ENCODE measurements around the gene CTNNB1.

Gene CTNNB1

DNA sequence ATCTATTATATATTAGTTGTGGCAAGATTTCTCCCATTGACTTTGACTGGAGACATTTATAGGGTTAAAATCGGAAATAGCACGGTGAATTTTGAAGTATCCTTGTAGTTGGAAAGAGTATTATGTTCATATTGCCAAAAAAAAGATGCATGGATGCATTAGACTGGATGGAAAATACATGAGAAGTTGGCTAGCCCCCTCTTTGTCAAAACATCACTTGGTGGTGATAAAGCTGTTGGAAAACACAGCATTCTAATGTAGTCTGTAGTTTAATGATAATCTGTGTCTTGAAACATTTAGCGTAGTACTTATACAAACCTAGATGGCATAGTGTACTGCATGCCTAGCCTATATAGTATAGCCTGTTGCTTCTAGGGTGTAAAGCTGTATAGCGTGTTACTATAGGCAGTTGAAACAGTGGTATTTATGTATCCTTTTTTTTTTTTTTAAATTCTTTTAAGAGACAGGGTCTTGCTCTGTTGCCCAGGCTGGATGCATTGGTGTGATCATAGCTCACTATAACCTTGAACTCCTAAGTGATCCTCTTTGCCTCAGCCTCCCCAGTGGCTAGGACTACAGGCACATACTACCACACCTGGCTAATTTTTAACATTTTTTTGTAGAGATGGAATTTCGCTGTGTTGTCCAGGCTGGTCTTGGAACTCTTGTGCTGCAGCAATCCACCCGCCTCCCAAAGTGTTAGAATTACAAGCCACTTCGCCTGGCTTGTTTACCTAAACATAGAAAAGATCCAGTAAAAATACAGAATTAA, 21.8 kb downstream of the CTNNB1 start:
- no peak overlapping the region for H3K4ac ChIP-seq (ENCODE audit: low read depth, low read length)
- no peak overlapping the region for H3K4me3 ChIP-seq (ENCODE audit: low read length)
- peaks cover 13% of the 10 kb centered on the region for H3K36me3 ChIP-seq (ENCODE audit: control insufficient read depth, insufficient read depth, low read length)
- H3K9ac ChIP-seq (ENCODE audit: low read length) = no peak overlapping the region
- H3K56ac ChIP-seq (ENCODE audit: low read length) = no peak overlapping the region
- H3K27ac ChIP-seq (ENCODE audit: low read depth, low read length) = no peak overlapping the region
- no peak overlapping the region for H3K23ac ChIP-seq (ENCODE audit: low read length)
- no peak overlapping the region for H2AK5ac ChIP-seq (ENCODE audit: low read length)
- H3K27me3 ChIP-seq (ENCODE audit: insufficient read depth, low read length, poor library complexity) = no peaks in the 10 kb centered on the region
- H2BK5ac ChIP-seq (ENCODE audit: low read length) = no peak overlapping the region
- no peak overlapping the region for H3K18ac ChIP-seq (ENCODE audit: low read length)
- H3K79me1 ChIP-seq (ENCODE audit: low read length) = peaks cover 7% of the 10 kb centered on the region
- no peak overlapping the region for H2BK15ac ChIP-seq (replicated peaks; ENCODE audit: low read depth)
- no peak for DNase-seq
- H3K79me2 ChIP-seq (ENCODE audit: control insufficient read depth, insufficient read depth, low read length) = peaks cover 60% of the 10 kb centered on the region
- no CpG with 5 or more reads among the region's 7 CpGs for WGBS (ENCODE audit: extremely low coverage, insufficient coverage, low lambda C conversion rate)
- H3K4me2 ChIP-seq (ENCODE audit: low read length) = no peak overlapping the region
- H3K4me1 ChIP-seq (ENCODE audit: control insufficient read depth, low read depth, low read length) = no peaks in the 10 kb centered on the region
- H2BK120ac ChIP-seq (ENCODE audit: low read depth, low read length) = no peak overlapping the region
- no peak overlapping the region for H4K8ac ChIP-seq (ENCODE audit: low read depth, low read length)
- no peak overlapping the region for H4K5ac ChIP-seq (ENCODE audit: low read length)

DNA sequence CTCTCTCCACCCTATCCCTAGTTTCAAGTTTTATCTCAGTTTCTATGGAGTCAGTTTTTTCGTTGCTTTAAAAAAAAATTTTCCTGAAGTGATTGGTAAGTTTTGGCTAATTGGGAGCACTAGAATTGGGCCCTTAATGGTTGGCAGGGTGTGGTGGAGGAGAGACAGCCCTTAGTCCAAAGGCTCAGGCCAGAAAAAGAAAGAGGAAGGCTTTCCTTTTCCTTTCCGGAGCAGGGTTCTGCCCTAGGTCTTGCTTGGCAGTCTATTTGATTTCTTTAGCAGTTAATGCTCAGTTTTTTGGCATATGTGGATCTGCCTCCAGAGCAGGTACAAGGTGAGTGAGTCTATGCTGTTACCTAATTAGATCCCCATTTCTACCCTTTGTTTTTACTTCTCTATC, 22.7 kb downstream of the CTNNB1 start:
- no peaks in the 10 kb centered on the region for H3K27me3 ChIP-seq (ENCODE audit: insufficient read depth, low read length, poor library complexity)
- no peak overlapping the region for H3K4me2 ChIP-seq (ENCODE audit: low read length)
- no CpG with 5 or more reads among the region's 2 CpGs for WGBS (ENCODE audit: extremely low coverage, insufficient coverage, low lambda C conversion rate)
- H2AK5ac ChIP-seq (ENCODE audit: low read length) = no peak overlapping the region
- no peak overlapping the region for H2BK5ac ChIP-seq (ENCODE audit: low read length)
- DNase-seq = no peak
- no peak overlapping the region for H3K4me3 ChIP-seq (ENCODE audit: low read length)
- peak overlapping the region; percentile 51 for H3K18ac ChIP-seq (ENCODE audit: low read length)
- H3K4ac ChIP-seq (ENCODE audit: low read depth, low read length) = no peak overlapping the region
- no peak overlapping the region for H3K56ac ChIP-seq (ENCODE audit: low read length)
- peaks cover 58% of the 10 kb centered on the region for H3K79me2 ChIP-seq (ENCODE audit: control insufficient read depth, insufficient read depth, low read length)
- H3K79me1 ChIP-seq (ENCODE audit: low read length) = peaks cover 7% of the 10 kb centered on the region
- no peak overlapping the region for H4K8ac ChIP-seq (ENCODE audit: low read depth, low read length)
- H4K5ac ChIP-seq (ENCODE audit: low read length) = no peak overlapping the region
- no peak overlapping the region for H3K27ac ChIP-seq (ENCODE audit: low read depth, low read length)
- no peak overlapping the region for H3K23ac ChIP-seq (ENCODE audit: low read length)
- H3K4me1 ChIP-seq (ENCODE audit: control insufficient read depth, low read depth, low read length) = no peaks in the 10 kb centered on the region
- H3K9ac ChIP-seq (ENCODE audit: low read length) = no peak overlapping the region
- no peak overlapping the region for H2BK15ac ChIP-seq (replicated peaks; ENCODE audit: low read depth)
- no peak overlapping the region for H2BK120ac ChIP-seq (ENCODE audit: low read depth, low read length)
- H3K36me3 ChIP-seq (ENCODE audit: control insufficient read depth, insufficient read depth, low read length) = peaks cover 13% of the 10 kb centered on the region

DNA sequence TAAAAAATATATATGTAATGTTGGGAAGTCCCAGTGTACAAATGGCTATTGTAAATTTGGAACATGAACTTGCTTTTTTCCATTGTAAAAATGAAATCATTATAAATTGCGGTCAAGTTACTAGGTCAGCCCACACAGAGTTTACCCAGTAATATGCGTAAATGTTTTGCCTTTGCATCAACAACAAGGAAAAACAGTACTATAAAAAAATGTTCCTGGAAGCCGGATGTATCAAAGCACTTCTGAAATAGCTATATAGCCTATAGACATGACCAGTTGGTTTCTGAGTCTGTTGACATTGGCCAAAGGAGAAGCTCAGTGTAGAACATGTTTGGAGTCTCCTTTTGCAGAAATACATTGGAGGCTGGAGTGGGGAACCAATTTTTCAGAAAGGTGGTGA, 23.2 kb downstream of the CTNNB1 start:
- no peak overlapping the region for H3K56ac ChIP-seq (ENCODE audit: low read length)
- H3K79me2 ChIP-seq (ENCODE audit: control insufficient read depth, insufficient read depth, low read length) = peaks cover 56% of the 10 kb centered on the region
- no peak overlapping the region for H3K27ac ChIP-seq (ENCODE audit: low read depth, low read length)
- peaks cover 7% of the 10 kb centered on the region for H3K79me1 ChIP-seq (ENCODE audit: low read length)
- H2AK5ac ChIP-seq (ENCODE audit: low read length) = no peak overlapping the region
- no peak overlapping the region for H4K5ac ChIP-seq (ENCODE audit: low read length)
- H2BK15ac ChIP-seq (replicated peaks; ENCODE audit: low read depth) = no peak overlapping the region
- no peak overlapping the region for H3K4me3 ChIP-seq (ENCODE audit: low read length)
- H3K27me3 ChIP-seq (ENCODE audit: insufficient read depth, low read length, poor library complexity) = no peaks in the 10 kb centered on the region
- H3K36me3 ChIP-seq (ENCODE audit: control insufficient read depth, insufficient read depth, low read length) = peaks cover 13% of the 10 kb centered on the region
- H2BK120ac ChIP-seq (ENCODE audit: low read depth, low read length) = no peak overlapping the region
- no peaks in the 10 kb centered on the region for H3K4me1 ChIP-seq (ENCODE audit: control insufficient read depth, low read depth, low read length)
- no CpG with 5 or more reads among the region's 3 CpGs for WGBS (ENCODE audit: extremely low coverage, insufficient coverage, low lambda C conversion rate)
- DNase-seq = no peak
- no peak overlapping the region for H3K4me2 ChIP-seq (ENCODE audit: low read length)
- no peak overlapping the region for H2BK5ac ChIP-seq (ENCODE audit: low read length)
- no peak overlapping the region for H3K18ac ChIP-seq (ENCODE audit: low read length)
- H3K23ac ChIP-seq (ENCODE audit: low read length) = no peak overlapping the region
- H3K9ac ChIP-seq (ENCODE audit: low read length) = no peak overlapping the region
- H4K8ac ChIP-seq (ENCODE audit: low read depth, low read length) = no peak overlapping the region
- no peak overlapping the region for H3K4ac ChIP-seq (ENCODE audit: low read depth, low read length)

DNA sequence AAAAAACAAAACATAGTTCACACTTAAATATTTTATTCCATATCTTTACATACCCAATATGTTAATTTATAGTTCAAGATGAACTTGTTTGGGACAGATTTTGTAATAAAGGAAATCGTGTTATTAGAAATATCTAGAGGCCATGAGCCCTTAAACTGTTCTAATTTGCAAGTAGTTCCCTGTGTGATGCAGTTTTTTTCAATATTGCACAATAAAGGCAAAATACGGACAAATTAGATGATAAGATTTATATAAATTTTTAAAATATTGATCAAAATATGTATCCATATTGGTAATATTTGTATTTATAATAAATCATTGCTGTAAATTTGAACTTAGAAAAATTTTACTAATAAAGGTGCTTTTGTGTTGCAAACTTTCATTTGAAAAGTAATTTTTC, 23.8 kb downstream of the CTNNB1 start:
- Histone ChIP-seq H3K4me3 (ENCODE audit: low read length) (no peak overlapping the region), H4K8ac (ENCODE audit: low read depth, low read length) (no peak overlapping the region), H3K9ac (ENCODE audit: low read length) (no peak overlapping the region), H4K5ac (ENCODE audit: low read length) (no peak overlapping the region), H3K36me3 (ENCODE audit: control insufficient read depth, insufficient read depth, low read length) (peaks cover 13% of the 10 kb centered on the region), H3K4me2 (ENCODE audit: low read length) (no peak overlapping the region), H3K79me1 (ENCODE audit: low read length) (peaks cover 7% of the 10 kb centered on the region), H3K56ac (ENCODE audit: low read length) (no peak overlapping the region), H3K79me2 (ENCODE audit: control insufficient read depth, insufficient read depth, low read length) (peaks cover 60% of the 10 kb centered on the region), H2AK5ac (ENCODE audit: low read length) (no peak overlapping the region), H3K27me3 (ENCODE audit: insufficient read depth, low read length, poor library complexity) (no peaks in the 10 kb centered on the region), H2BK120ac (ENCODE audit: low read depth, low read length) (no peak overlapping the region), H3K4me1 (ENCODE audit: control insufficient read depth, low read depth, low read length) (no peaks in the 10 kb centered on the region), H2BK15ac (replicated peaks; ENCODE audit: low read depth) (no peak overlapping the region), H3K27ac (ENCODE audit: low read depth, low read length) (no peak overlapping the region), H3K4ac (ENCODE audit: low read depth, low read length) (no peak overlapping the region), H3K18ac (ENCODE audit: low read length) (no peak overlapping the region), H3K23ac (ENCODE audit: low read length) (no peak overlapping the region), H2BK5ac (ENCODE audit: low read length) (no peak overlapping the region)
- no peak for DNase-seq
- WGBS (ENCODE audit: extremely low coverage, insufficient coverage, low lambda C conversion rate) = no CpG with 5 or more reads among the region's 2 CpGs

DNA sequence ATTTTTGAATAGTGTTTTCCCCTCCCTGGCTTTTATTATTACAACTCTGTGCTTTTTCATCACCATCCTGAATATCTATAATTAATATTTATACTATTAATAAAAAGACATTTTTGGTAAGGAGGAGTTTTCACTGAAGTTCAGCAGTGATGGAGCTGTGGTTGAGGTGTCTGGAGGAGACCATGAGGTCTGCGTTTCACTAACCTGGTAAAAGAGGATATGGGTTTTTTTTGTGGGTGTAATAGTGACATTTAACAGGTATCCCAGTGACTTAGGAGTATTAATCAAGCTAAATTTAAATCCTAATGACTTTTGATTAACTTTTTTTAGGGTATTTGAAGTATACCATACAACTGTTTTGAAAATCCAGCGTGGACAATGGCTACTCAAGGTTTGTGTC, 24.4 kb downstream of the CTNNB1 start:
- Histone ChIP-seq H2BK5ac (ENCODE audit: low read length) (no peak overlapping the region), H3K27ac (ENCODE audit: low read depth, low read length) (no peak overlapping the region), H4K8ac (ENCODE audit: low read depth, low read length) (no peak overlapping the region), H3K23ac (ENCODE audit: low read length) (no peak overlapping the region), H2AK5ac (ENCODE audit: low read length) (no peak overlapping the region), H3K79me1 (ENCODE audit: low read length) (peaks cover 9% of the 10 kb centered on the region), H2BK15ac (replicated peaks; ENCODE audit: low read depth) (no peak overlapping the region), H3K79me2 (ENCODE audit: control insufficient read depth, insufficient read depth, low read length) (peaks cover 59% of the 10 kb centered on the region), H4K5ac (ENCODE audit: low read length) (no peak overlapping the region), H3K18ac (ENCODE audit: low read length) (no peak overlapping the region), H3K4ac (ENCODE audit: low read depth, low read length) (no peak overlapping the region), H2BK120ac (ENCODE audit: low read depth, low read length) (no peak overlapping the region), H3K4me2 (ENCODE audit: low read length) (no peak overlapping the region), H3K27me3 (ENCODE audit: insufficient read depth, low read length, poor library complexity) (no peaks in the 10 kb centered on the region), H3K9ac (ENCODE audit: low read length) (no peak overlapping the region), H3K4me3 (ENCODE audit: low read length) (no peak overlapping the region), H3K36me3 (ENCODE audit: control insufficient read depth, insufficient read depth, low read length) (peaks cover 13% of the 10 kb centered on the region), H3K56ac (ENCODE audit: low read length) (no peak overlapping the region), H3K4me1 (ENCODE audit: control insufficient read depth, low read depth, low read length) (no peaks in the 10 kb centered on the region)
- no peak for DNase-seq
- no CpG with 5 or more reads among the region's 2 CpGs for WGBS (ENCODE audit: extremely low coverage, insufficient coverage, low lambda C conversion rate)
